Smooth muscle cell (in vitro differentiated cells): Measurements from ENCODE around the gene IGIP. TPM values are rescaled to one million over a fixed set of nuclear protein-coding genes. Genes with fewer than 3 reads are reported as not detected.
A peak's percentile ranks its signal among the peaks of the same experiment; 100 is the strongest.

ENCODE experiments used
- DNase-seq: peaks from one replicate; lab custom pipeline; 2025; ENCODE audit not compliant: unreplicated experiment; lab: John Stamatoyannopoulos, UW
- H2AFZ ChIP-seq: fragments of 200-600 bp; sonication (generic); 2 replicates; pipeline ENCODE4 v1.6.0; 2016; ENCODE audit warnings: antibody characterized with exemption, low read depth, mild to moderate bottlenecking
- H3F3A ChIP-seq: fragments of 200-600 bp; sonication (generic); 2 replicates; pipeline ENCODE4 v1.6.0; 2017; ENCODE audit warnings: antibody characterized with exemption, low read depth
- H3K27ac ChIP-seq: fragments of 200-600 bp; sonication (generic); 2 replicates; pipeline ENCODE4 v1.5.1; 2016; ENCODE audit warnings: low read depth, mild to moderate bottlenecking
- H3K27me3 ChIP-seq: fragments of 200-600 bp; sonication (generic); 2 replicates; pipeline ENCODE4 v1.6.1; 2016; ENCODE audit warnings: low read depth, mild to moderate bottlenecking
- H3K36me3 ChIP-seq: fragments of 200-600 bp; sonication (generic); 2 replicates; pipeline ENCODE4 v1.5.1; 2016; ENCODE audit warnings: low read depth
- H3K4me1 ChIP-seq: fragments of 200-600 bp; sonication (generic); 2 replicates; pipeline ENCODE4 v1.5.1; 2016; ENCODE audit warnings: low read depth
- H3K4me2 ChIP-seq: fragments of 200-600 bp; sonication (generic); 2 replicates; pipeline ENCODE4 v1.6.0; 2016; ENCODE audit warnings: mild to moderate bottlenecking
- H3K4me3 ChIP-seq: fragments of 200-600 bp; sonication (generic); 2 replicates; pipeline ENCODE4 v1.5.1; 2016; ENCODE audit warnings: mild to moderate bottlenecking
- H3K79me2 ChIP-seq: fragments of 200-600 bp; sonication (generic); 2 replicates; pipeline ENCODE4 v1.6.0; 2016; ENCODE audit warnings: low read depth, mild to moderate bottlenecking
- H3K9ac ChIP-seq: fragments of 200-600 bp; sonication (generic); 2 replicates; pipeline ENCODE4 v1.6.0; 2016; ENCODE audit warnings: low read depth
- H3K9me3 ChIP-seq: fragments of 200-600 bp; sonication (generic); replicated peaks from 2 replicates; pipeline ENCODE4 v1.5.1; 2016; ENCODE audit warnings: low read depth
- H4K20me1 ChIP-seq: fragments of 200-600 bp; sonication (generic); 2 replicates; pipeline ENCODE4 v1.6.0; 2016; ENCODE audit warnings: low read depth
- WGBS: methylation state at CpG from one replicate; pipeline ENCODE4 v1.1.7; 2016; ENCODE audit warnings: low lambda C conversion rate; 5-methylcytosine and 5-hydroxymethylcytosine counted together
- polyA plus RNA-seq: library from polyadenylated mRNA; unstranded; fragments of >200 nt; fragmentation: Nextera tagmentation; extraction: Ambion mirVana; gene quantifications from 2 replicates; pipeline ENCODE4 v1.2.1, GENCODE V29; 2016
- total RNA-seq: library from RNA; depleted of rRNA; stranded (reverse); fragments of >200 nt; gene quantifications from 2 replicates; pipeline ENCODE4 v1.2.3, GENCODE V29; 2014
- TF ChIP-seq, protein P1 (sequence below): fragments of 200-600 bp; sonication (generic); IDR thresholded peaks from 2 replicates; pipeline ENCODE4 v1.5.1; 2017; ENCODE audit warnings: borderline replicate concordance, mild to moderate bottlenecking, antibody characterized with exemption; ENCODE audit not compliant: insufficient read depth, poor library complexity, severe bottlenecking

IGIP gene
- total and polyA plus RNA-seq, 2 experiments from 2014 or later: 0.72 to 4.3 TPM

DNA sequence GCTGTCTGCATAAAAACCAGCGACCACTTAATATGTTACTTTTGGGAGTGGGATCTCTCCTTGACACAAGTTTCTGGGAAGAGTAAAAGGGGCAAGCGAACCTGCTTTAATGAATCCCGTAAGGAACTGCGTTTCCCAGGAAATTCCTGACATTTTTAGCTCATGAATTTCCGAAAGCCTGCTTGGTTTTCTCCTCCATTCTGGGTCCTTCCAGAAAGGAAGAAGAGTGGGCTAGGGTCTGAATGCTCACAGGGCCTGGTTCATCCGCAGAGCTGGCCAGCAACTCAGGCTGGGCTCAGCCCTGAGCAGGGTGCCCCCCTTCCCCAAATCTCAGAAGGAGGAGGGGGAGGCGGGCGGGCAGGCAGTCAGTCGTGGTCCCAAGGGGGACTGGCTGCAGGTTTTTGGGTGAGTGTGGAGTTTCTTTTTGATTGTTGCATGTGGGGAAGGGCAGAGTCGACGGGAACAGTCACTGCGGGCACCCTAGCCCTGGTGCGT is 13.0 kb upstream of the IGIP start:
- no peaks in the 10 kb centered on the region for H3K9me3 ChIP-seq

DNA sequence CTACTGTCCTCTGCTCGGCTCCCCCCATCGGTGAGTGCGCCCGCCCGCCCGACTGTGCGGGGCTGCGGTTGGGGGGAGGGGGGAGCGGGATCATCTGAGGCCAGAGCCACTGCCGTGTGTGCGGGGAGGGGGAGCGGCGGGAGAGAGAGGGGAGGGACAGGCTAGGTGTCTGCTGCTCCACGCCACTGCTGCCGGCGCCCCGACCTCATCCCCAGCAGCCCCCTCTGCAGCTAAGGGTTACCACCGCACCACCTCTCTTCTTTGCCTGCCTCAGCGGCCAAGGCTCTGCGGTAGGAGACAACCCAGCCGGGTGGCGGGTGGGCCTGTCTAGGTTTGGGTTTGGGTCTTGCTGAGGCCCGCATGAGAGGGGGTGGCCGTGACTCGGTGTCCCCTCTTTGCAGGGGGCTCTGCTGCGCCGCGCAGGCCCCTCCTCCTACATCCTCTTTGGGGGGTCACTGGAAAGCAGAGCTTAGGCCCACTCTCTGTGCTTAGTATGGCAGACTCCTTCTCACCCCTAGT is 12.5 kb upstream of the IGIP start:
- H3K4me2 ChIP-seq: peak overlapping the region; percentile 97
- 4% methylated on average over 11 of the region's 28 CpGs for WGBS
- peak overlapping the region; percentile 58 for H3K9ac ChIP-seq
- H3K4me3 ChIP-seq: peak overlapping the region; percentile 83
- no peaks in the 10 kb centered on the region for H3K9me3 ChIP-seq
- peaks cover 42% of the 10 kb centered on the region for H3K4me1 ChIP-seq
- H3K27me3 ChIP-seq: peaks cover 48% of the 10 kb centered on the region
- H4K20me1 ChIP-seq: peaks cover 85% of the 10 kb centered on the region
- H3K36me3 ChIP-seq: no peaks in the 10 kb centered on the region
- peaks cover 8% of the 10 kb centered on the region for H3F3A ChIP-seq
- TF ChIP-seq, protein P1, sequence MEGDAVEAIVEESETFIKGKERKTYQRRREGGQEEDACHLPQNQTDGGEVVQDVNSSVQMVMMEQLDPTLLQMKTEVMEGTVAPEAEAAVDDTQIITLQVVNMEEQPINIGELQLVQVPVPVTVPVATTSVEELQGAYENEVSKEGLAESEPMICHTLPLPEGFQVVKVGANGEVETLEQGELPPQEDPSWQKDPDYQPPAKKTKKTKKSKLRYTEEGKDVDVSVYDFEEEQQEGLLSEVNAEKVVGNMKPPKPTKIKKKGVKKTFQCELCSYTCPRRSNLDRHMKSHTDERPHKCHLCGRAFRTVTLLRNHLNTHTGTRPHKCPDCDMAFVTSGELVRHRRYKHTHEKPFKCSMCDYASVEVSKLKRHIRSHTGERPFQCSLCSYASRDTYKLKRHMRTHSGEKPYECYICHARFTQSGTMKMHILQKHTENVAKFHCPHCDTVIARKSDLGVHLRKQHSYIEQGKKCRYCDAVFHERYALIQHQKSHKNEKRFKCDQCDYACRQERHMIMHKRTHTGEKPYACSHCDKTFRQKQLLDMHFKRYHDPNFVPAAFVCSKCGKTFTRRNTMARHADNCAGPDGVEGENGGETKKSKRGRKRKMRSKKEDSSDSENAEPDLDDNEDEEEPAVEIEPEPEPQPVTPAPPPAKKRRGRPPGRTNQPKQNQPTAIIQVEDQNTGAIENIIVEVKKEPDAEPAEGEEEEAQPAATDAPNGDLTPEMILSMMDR: no peak
- DNase-seq: no peak
- H3K79me2 ChIP-seq: peaks cover 43% of the 10 kb centered on the region
- H2AFZ ChIP-seq: peak overlapping the region; percentile 61
- no peak overlapping the region for H3K27ac ChIP-seq

More for the DNA sequence above, 13.0 kb upstream of the IGIP start:
- no peak for DNase-seq
- no peaks in the 10 kb centered on the region for H3K36me3 ChIP-seq
- peaks cover 81% of the 10 kb centered on the region for H4K20me1 ChIP-seq
- WGBS: 6% methylated on average over 9 of the region's 13 CpGs
- peak overlapping the region; percentile 83 for H3K4me3 ChIP-seq
- peaks cover 51% of the 10 kb centered on the region for H3K27me3 ChIP-seq
- H3K27ac ChIP-seq: no peak overlapping the region
- no peak overlapping the region for H2AFZ ChIP-seq
- peaks cover 44% of the 10 kb centered on the region for H3K4me1 ChIP-seq
- no peak overlapping the region for H3K9ac ChIP-seq
- H3F3A ChIP-seq: peaks cover 8% of the 10 kb centered on the region
- H3K4me2 ChIP-seq: peak overlapping the region; percentile 97
- TF ChIP-seq, protein P1: no peak
- peaks cover 37% of the 10 kb centered on the region for H3K79me2 ChIP-seq

DNA sequence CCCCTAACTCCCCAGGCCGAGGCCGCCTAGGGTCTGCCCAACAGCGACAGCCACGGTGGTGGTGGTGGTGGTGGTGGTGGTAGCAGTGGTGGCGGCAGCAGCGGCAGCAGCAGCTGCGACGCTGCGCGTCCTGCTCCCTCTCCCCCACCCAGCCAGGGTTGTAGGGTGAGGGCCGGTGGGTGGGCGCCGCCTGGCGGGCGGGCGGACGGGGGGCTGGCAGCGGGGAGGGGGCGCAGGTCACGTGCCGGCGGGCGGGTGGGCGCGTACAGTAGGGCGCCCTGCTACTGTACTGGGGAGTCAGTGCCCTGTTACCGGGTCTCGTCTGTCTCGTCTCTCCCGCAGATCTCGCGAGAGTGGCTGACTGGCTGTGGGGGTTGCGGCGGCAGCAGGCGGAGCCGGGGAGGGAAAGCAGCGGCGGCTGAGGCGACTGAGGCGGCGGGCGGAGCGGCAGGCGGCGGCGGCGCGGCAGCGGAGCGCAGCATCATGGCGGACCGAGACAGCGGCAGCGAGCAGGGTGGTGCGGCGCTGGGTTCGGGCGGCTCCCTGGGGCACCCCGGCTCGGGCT is 12.0 kb upstream of the IGIP start, which contains the start of gene PURA:
Gene PURA (plus strand): TSS at position 411 of the 565 bp plus-strand sequence. CDS start 73 bp downstream, at position 484.
- peaks cover 85% of the 10 kb centered on the region for H4K20me1 ChIP-seq

More for the DNA sequence above, 12.0 kb upstream of the IGIP start, which contains the start of gene PURA:
- Histone ChIP-seq H3K27ac (peak within 1 kb of the TSS; percentile 77), H3K4me1 (peaks cover 37% of the 10 kb centered on the region), H3F3A (peaks cover 8% of the 10 kb centered on the region), H3K79me2 (peaks cover 47% of the 10 kb centered on the region), H2AFZ (peak within 1 kb of the TSS; percentile 83), H3K36me3 (no peaks in the 10 kb centered on the region), H3K27me3 (peaks cover 43% of the 10 kb centered on the region), H3K9ac (peak within 1 kb of the TSS; percentile 72), H3K4me2 (peak within 1 kb of the TSS; percentile 97), H3K4me3 (peak within 1 kb of the TSS; percentile 83), H3K9me3 (no peaks in the 10 kb centered on the region)
- DNase-seq: peak; percentile 87
- TF ChIP-seq, protein P1: peak; percentile 16
- 3% methylated on average over 29 of the region's 60 CpGs for WGBS
